AG10803 (cell line): ENCODE measurements around the gene BCL11B.

ENCODE experiments used
- DNase-seq: peaks from one replicate; pipeline ENCODE4 v3.0.0; 2010; ENCODE audit warnings: low read depth
- H3K4me3 ChIP-seq: 2 replicates; pipeline ENCODE4 v1.5.1; 2011; ENCODE audit warnings: mild to moderate bottlenecking, low read length, control low read depth
- TF ChIP-seq, protein P1 (sequence below): conservative IDR thresholded peaks from 2 replicates; pipeline ENCODE4 v1.5.1; 2011; ENCODE audit warnings: mild to moderate bottlenecking, low read length, control low read depth, inconsistent platforms

Gene BCL11B

DNA sequence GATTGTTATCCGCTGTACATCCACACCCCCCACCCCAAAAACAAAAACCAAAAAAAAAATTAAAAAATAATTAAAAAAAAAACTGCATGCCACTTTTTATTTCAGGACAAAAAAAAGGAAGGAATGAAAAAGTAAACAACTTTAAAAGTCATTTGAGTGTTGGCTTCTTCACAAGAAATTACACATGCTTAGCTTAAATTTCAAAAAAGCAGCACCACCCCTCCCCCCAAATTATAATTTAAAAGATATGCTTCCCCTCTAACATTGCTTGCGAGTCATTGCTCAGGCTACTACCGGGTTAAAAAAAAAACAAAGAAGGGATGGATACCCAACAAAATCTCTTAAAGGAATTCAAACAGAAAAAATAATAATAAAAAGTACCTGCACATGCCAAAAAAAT lies 98.5 kb downstream of the BCL11B start:
- no peak for DNase-seq
- no peak overlapping the region for H3K4me3 ChIP-seq
- TF ChIP-seq, protein P1, sequence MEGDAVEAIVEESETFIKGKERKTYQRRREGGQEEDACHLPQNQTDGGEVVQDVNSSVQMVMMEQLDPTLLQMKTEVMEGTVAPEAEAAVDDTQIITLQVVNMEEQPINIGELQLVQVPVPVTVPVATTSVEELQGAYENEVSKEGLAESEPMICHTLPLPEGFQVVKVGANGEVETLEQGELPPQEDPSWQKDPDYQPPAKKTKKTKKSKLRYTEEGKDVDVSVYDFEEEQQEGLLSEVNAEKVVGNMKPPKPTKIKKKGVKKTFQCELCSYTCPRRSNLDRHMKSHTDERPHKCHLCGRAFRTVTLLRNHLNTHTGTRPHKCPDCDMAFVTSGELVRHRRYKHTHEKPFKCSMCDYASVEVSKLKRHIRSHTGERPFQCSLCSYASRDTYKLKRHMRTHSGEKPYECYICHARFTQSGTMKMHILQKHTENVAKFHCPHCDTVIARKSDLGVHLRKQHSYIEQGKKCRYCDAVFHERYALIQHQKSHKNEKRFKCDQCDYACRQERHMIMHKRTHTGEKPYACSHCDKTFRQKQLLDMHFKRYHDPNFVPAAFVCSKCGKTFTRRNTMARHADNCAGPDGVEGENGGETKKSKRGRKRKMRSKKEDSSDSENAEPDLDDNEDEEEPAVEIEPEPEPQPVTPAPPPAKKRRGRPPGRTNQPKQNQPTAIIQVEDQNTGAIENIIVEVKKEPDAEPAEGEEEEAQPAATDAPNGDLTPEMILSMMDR: no peak

DNA sequence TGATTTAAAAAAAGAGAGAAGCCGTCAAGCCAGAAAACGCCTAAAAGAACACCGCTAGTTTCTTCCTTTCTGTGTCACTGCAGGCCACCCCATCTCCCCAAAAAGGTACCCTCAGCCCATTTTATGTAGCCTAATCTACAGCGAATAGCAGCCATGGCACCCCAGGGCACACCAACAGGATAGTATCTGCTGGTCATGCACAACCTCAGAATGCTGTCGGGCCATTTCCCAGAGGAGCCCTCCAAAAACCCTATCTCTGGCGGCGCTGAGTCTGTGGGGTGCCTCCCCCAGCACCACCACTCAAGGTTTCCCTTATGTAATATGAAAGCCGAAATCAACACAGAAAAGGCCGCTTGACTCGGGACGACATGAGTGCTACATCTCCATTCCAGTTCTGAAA lies 98.9 kb downstream of the BCL11B start:
- no peak for DNase-seq
- TF ChIP-seq, protein P1: no peak
- H3K4me3 ChIP-seq: no peak overlapping the region

DNA sequence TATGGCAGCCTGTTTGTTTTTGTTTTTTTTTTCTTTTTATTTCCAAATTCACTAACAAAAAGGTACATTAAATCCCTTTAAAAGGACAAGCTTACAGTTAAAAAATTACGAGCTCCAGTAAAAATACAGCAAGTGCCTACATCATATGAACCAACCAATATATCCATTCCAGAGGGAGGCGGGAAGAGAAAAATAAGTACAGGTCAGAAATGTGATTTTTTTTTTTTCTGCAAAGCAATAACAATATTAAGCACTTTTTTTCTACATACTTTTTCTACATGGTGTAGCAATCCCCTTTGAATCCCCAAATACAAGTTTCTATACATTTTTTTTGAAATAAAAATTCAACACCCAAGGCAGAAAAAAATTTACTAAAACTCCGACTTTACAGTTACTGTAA lies 100.6 kb downstream of the BCL11B start:
- DNase-seq: no peak
- TF ChIP-seq, protein P1: no peak
- H3K4me3 ChIP-seq: no peak overlapping the region

DNA sequence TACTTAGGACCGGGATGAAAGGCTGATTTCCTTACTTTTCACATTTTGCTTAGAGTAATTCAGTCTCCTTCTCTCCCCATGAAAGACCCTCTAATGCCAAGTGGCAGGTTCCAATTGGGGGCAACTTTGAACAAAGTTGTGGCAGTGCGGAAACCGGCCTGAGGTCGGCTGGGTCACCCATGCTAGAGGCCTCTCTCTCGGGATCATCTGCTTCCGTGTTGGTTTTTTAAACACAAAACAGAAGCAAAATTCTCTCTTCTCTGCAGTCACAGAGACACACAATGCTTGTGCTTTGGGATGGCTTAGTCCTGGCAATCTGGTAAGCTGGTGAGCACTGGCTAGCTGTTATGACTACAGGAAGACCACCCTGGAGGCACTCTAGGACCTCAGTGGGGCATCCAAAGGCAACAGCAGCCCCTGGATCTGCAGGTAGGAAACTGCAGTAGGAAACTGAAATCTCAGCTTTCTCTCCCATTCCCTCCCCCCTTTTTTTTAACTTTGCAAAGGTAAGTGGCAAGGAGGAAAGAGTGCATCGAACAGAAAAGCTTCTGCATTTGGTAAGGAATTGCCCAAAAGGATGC lies 102.1 kb downstream of the BCL11B start:
- no peak overlapping the region for H3K4me3 ChIP-seq
- DNase-seq: no peak
- TF ChIP-seq, protein P1: no peak

GRCh38 chr14:99168330-99168729 lies 103.7 kb downstream of the BCL11B start:
- DNase-seq: no peak
- TF ChIP-seq, protein P1: no peak
- H3K4me3 ChIP-seq: no peak overlapping the region

DNA sequence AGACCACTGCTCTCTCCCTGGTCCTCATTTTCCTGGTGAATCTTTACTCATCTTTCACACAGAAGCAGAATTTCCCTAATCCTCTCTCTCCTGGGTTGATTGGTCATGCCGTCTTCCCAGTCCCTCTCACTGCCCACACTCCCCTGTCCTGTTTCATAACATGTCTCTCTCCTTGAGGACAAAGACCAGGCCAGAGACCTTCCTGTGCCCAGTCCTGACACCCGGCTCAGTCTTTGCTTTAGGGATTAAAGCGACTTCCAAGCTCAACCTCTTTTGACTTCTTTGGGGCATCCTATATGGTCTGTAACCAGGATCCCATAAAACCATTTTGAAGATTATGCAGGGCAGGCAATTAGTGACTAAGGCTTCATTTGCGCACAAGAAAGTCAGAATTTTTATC lies 105.5 kb downstream of the BCL11B start:
- TF ChIP-seq, protein P1: no peak
- no peak overlapping the region for H3K4me3 ChIP-seq
- no peak for DNase-seq

DNA sequence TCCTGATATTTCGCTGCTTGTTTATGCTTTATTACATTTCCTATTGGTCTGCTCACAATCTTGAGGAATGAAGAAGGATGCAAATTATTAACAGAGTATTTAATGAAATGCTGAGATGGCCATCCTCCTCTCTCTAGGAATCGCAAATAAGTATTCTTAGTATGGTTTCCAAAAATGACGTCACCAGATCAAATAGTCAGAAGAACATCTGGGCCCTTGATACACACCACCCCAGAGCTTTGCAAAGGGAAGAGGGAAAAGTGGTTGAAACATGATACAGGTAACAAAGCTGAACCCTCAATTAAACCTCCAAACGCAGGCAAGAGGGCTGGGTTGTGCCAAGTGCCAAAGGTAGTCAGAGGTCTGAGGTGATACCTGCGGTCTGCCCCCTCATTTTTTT lies 107.3 kb downstream of the BCL11B start:
- H3K4me3 ChIP-seq: no peak overlapping the region
- DNase-seq: no peak
- TF ChIP-seq, protein P1: no peak
